Measurements from ENCODE around the gene ING1.
A peak's percentile ranks its signal among the peaks of the same experiment; 100 is the strongest.
"Not testable (repeated sequence)": the region's sequence is repeated elsewhere in the genome, so short reads cannot be mapped to it uniquely, and the experiment has no call there.

The ING1 gene

GRCh38 chr13:110683203-110683883, 30.2 kb upstream of the ING1 start:
- TF ChIP-seq JUND (IDR thresholded peaks at IDR 0.05; ENCODE audit: low read depth): no peak
- DNase-seq (ENCODE audit: low read depth in 1 of 2, low spot score in 1 of 2): peak in 1 of 2 experiments; percentile 49
- in situ Hi-C loops (cut with HindIII; ENCODE audit: low pct_unique_long_range_greater_than_20kb, low sequenced_read_pairs): no loop called here

- DNase-seq (ENCODE audit: low read depth in 1 of 2, low spot score in 1 of 2): no peak
- in situ Hi-C loops (cut with HindIII; ENCODE audit: low pct_unique_long_range_greater_than_20kb, low sequenced_read_pairs): no loop called here
- no peak for TF ChIP-seq JUND (IDR thresholded peaks at IDR 0.05; ENCODE audit: low read depth)
Observed at GRCh38 chr13:110683921-110684320, 29.6 kb upstream of the ING1 start.

GRCh38 chr13:110684388-110685056, 29.0 kb upstream of the ING1 start:
- in situ Hi-C loops (cut with HindIII; ENCODE audit: low pct_unique_long_range_greater_than_20kb, low sequenced_read_pairs): no loop called here
- DNase-seq (ENCODE audit: low read depth in 1 of 2, low spot score in 1 of 2): no peak
- TF ChIP-seq JUND (IDR thresholded peaks at IDR 0.05; ENCODE audit: low read depth): no peak

- no peak for TF ChIP-seq JUND (IDR thresholded peaks at IDR 0.05; ENCODE audit: low read depth)
- DNase-seq (ENCODE audit: low read depth in 1 of 2, low spot score in 1 of 2): no peak
- in situ Hi-C loops (cut with HindIII; ENCODE audit: low pct_unique_long_range_greater_than_20kb, low sequenced_read_pairs): no loop called here
Observed at GRCh38 chr13:110685305-110686020, 28.0 kb upstream of the ING1 start.

- DNase-seq (ENCODE audit: low read depth in 1 of 2, low spot score in 1 of 2): no peak
- in situ Hi-C loops (cut with HindIII; ENCODE audit: low pct_unique_long_range_greater_than_20kb, low sequenced_read_pairs): no loop called here
- TF ChIP-seq JUND (IDR thresholded peaks at IDR 0.05; ENCODE audit: low read depth): no peak
Observed at GRCh38 chr13:110687736-110688135, 25.8 kb upstream of the ING1 start.

GRCh38 chr13:110689041-110689440, 24.5 kb upstream of the ING1 start:
- no peak for DNase-seq (ENCODE audit: low read depth in 1 of 2, low spot score in 1 of 2)
- no peak for TF ChIP-seq JUND (IDR thresholded peaks at IDR 0.05; ENCODE audit: low read depth)
- in situ Hi-C loops (cut with HindIII; ENCODE audit: low pct_unique_long_range_greater_than_20kb, low sequenced_read_pairs): no loop called here

GRCh38 chr13:110689711-110690110, 23.8 kb upstream of the ING1 start:
- in situ Hi-C loops (cut with HindIII; ENCODE audit: low pct_unique_long_range_greater_than_20kb, low sequenced_read_pairs): no loop called here
- no peak for TF ChIP-seq JUND (IDR thresholded peaks at IDR 0.05; ENCODE audit: low read depth)
- DNase-seq (ENCODE audit: low read depth in 1 of 2, low spot score in 1 of 2): no peak

GRCh38 chr13:110690516-110690915, 23.0 kb upstream of the ING1 start:
- TF ChIP-seq JUND (IDR thresholded peaks at IDR 0.05; ENCODE audit: low read depth): no peak
- in situ Hi-C loops (cut with HindIII; ENCODE audit: low pct_unique_long_range_greater_than_20kb, low sequenced_read_pairs): no loop called here
- DNase-seq (ENCODE audit: low read depth in 1 of 2, low spot score in 1 of 2): no peak

GRCh38 chr13:110695774-110696173, 17.7 kb upstream of the ING1 start:
- DNase-seq (ENCODE audit: low read depth in 1 of 2, low spot score in 1 of 2); in situ Hi-C loops (cut with HindIII; ENCODE audit: low pct_unique_long_range_greater_than_20kb, low sequenced_read_pairs): not testable (repeated sequence)

GRCh38 chr13:110696776-110697175, 16.7 kb upstream of the ING1 start:
- no peak for TF ChIP-seq JUND (IDR thresholded peaks at IDR 0.05; ENCODE audit: low read depth)
- no peak for DNase-seq (ENCODE audit: low read depth in 1 of 2, low spot score in 1 of 2)
- in situ Hi-C loops (cut with HindIII; ENCODE audit: low pct_unique_long_range_greater_than_20kb, low sequenced_read_pairs): no loop called here

- TF ChIP-seq JUND (IDR thresholded peaks at IDR 0.05; ENCODE audit: low read depth): no peak
- in situ Hi-C loops (cut with HindIII; ENCODE audit: low pct_unique_long_range_greater_than_20kb, low sequenced_read_pairs): no loop called here
- DNase-seq (ENCODE audit: low read depth in 1 of 2, low spot score in 1 of 2): no peak
Observed at GRCh38 chr13:110697842-110698241, 15.7 kb upstream of the ING1 start.

GRCh38 chr13:110698689-110699088, 14.8 kb upstream of the ING1 start:
- in situ Hi-C loops (cut with HindIII; ENCODE audit: low pct_unique_long_range_greater_than_20kb, low sequenced_read_pairs): no loop called here
- DNase-seq (ENCODE audit: low read depth in 1 of 2, low spot score in 1 of 2): no peak
- no peak for TF ChIP-seq JUND (IDR thresholded peaks at IDR 0.05; ENCODE audit: low read depth)

Measured in T47D (cell line).